A673 (cell line): Measurements from ENCODE around the gene WDR55. TPM values are rescaled to one million over a fixed set of nuclear protein-coding genes. Genes with fewer than 3 reads are reported as not detected.

ENCODE experiments used
- BruUV-seq: library from RNA; stranded (reverse); fragments of 400-500 nt; replicated peaks from 2 replicates; lab custom pipeline; 2021; lab: Mats Ljungman, UMichigan
- CTCF ChIA-PET: fragments of 300-600 bp; sonication (Branson Sonifier 250); formaldehyde crosslinking; loops from one replicate; lab custom pipeline; 2022; ENCODE audit warnings: antibody characterized with exemption; lab: Charles Lee
- POLR2A ChIA-PET: fragments of 300-600 bp; sonication (Branson Sonifier 250); formaldehyde crosslinking; loops from one replicate; lab custom pipeline; 2022; ENCODE audit warnings: antibody characterized with exemption; ENCODE audit not compliant: low non-redundant PET; lab: Charles Lee
- DNase-seq: peaks from one replicate; pipeline ENCODE4 v3.0.0-alpha.2; 2015; ENCODE audit warnings: low spot score
- H3K27ac ChIP-seq: fragments of 200-600 bp; sonication (generic); 2 replicates; pipeline ENCODE4 v1.5.1; 2016; ENCODE audit warnings: mixed run types, low read depth, mild to moderate bottlenecking, mixed read lengths, antibody characterized with exemption, low read length; ENCODE audit not compliant: poor library complexity, severe bottlenecking
- H3K27me3 ChIP-seq: fragments of 200-600 bp; sonication (generic); replicated peaks from 2 replicates; pipeline ENCODE4 v1.6.1; 2017; ENCODE audit warnings: mixed run types, low read depth, mild to moderate bottlenecking, mixed read lengths, antibody characterized with exemption, low read length; ENCODE audit not compliant: insufficient read depth, poor library complexity
- H3K36me3 ChIP-seq: fragments of 200-600 bp; sonication (generic); 2 replicates; pipeline ENCODE4 v1.6.1; 2016; ENCODE audit warnings: mixed run types, mild to moderate bottlenecking, mixed read lengths, antibody characterized with exemption, low read length; ENCODE audit not compliant: insufficient read depth, poor library complexity, severe bottlenecking
- H3K4me1 ChIP-seq: fragments of 200-600 bp; sonication (generic); 2 replicates; pipeline ENCODE4 v1.6.1; 2017; ENCODE audit warnings: mixed run types, mild to moderate bottlenecking, mixed read lengths, antibody characterized with exemption, low read length; ENCODE audit not compliant: insufficient read depth, poor library complexity, severe bottlenecking
- H3K4me3 ChIP-seq: fragments of 200-600 bp; sonication (generic); 2 replicates; pipeline ENCODE4 v1.5.1; 2016; ENCODE audit warnings: low read depth, mixed run types, mild to moderate bottlenecking, mixed read lengths, low read length; ENCODE audit not compliant: poor library complexity, severe bottlenecking
- H3K9me3 ChIP-seq: fragments of 200-600 bp; sonication (generic); 2 replicates; pipeline ENCODE4 v1.6.1; 2016; ENCODE audit warnings: mixed run types, low read depth, mild to moderate bottlenecking, mixed read lengths, antibody characterized with exemption, low read length; ENCODE audit not compliant: poor library complexity, severe bottlenecking
- CTCF ChIP-seq: fragments of 300-800, 200-600 bp; sonication (generic); conservative IDR thresholded peaks from 2 replicates; pipeline ENCODE4 v1.5.1; 2017; ENCODE audit warnings: low read depth, mild to moderate bottlenecking, antibody characterized with exemption, low read length, moderate library complexity, mixed read lengths
- EZH2 ChIP-seq: fragments of 200-600 bp; sonication (generic); IDR thresholded peaks from 2 replicates; pipeline ENCODE4 v1.6.1; 2017; ENCODE audit warnings: borderline replicate concordance, low read depth, mild to moderate bottlenecking, mixed read lengths, antibody characterized with exemption, low read length; ENCODE audit not compliant: poor library complexity, severe bottlenecking
- intact Hi-C: fragments of 100-400 bp; cut with micrococcal nuclease; formaldehyde crosslinking; loops from one replicate; pipeline ENCODE4 v1.10.0; 2022; ENCODE audit not compliant: unreplicated experiment
- total RNA-seq: library from RNA; stranded (reverse); gene quantifications from 2 replicates; pipeline ENCODE4 v1.2.3, GENCODE V29; 2021

The WDR55 gene
- total RNA-seq, 1 experiment from 2014 or later, result 33.2 TPM

DNA sequence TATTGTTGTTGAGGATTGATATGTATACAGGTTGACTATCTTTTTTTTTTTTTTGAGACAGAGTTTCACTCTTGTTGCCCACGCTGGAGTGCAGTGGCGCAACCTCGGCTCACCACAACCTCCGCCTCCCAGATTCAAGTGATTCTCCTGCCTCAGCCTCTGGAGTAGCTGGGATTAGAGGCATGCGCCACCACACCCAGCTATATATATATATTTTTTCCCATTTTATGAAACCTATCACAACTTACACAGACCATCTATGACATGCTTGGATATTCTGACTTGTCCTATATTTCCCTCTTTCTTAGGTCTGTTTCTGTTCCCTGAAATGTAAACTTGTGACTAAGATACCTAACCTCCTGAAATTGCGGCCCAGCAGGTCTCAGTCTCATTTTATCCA is 36.7 kb upstream of the WDR55 start:
- H3K27ac ChIP-seq, result no peak overlapping the region
- no TSS peak for BruUV-seq
- H3K4me1 ChIP-seq, result no peaks in the 10 kb centered on the region
- no peak overlapping the region for H3K4me3 ChIP-seq
- no peaks in the 10 kb centered on the region for H3K36me3 ChIP-seq
- CTCF ChIA-PET, result no interaction called here
- POLR2A ChIA-PET, result no interaction called here
- peaks cover 13% of the 10 kb centered on the region for H3K27me3 ChIP-seq
- TF ChIP-seq CTCF, result no peak
- no peak for TF ChIP-seq EZH2
- intact Hi-C loops, result no loop called here
- H3K9me3 ChIP-seq, result peaks cover 20% of the 10 kb centered on the region
- no peak for DNase-seq

DNA sequence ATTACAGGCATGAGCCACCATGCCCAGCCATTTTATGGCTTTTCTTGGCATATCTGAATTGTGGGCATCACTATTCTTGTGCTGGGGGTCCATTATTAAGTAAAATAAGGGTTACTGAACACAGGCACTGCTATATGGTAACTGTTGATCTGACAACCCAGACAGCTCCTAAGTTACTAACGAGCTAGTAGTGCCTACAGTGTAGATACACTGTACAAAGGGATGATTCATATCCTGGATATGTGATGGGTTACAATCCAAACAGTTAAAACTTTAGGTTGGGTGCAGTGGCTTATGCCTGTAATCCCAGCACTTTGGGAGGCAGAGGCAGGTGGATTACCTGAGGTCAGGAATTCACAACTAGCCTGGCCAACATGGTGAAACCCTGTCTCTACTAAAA is 36.0 kb upstream of the WDR55 start:
- no TSS peak for BruUV-seq
- Histone ChIP-seq H3K9me3 (peaks cover 20% of the 10 kb centered on the region), H3K4me3 (no peak overlapping the region), H3K4me1 (no peaks in the 10 kb centered on the region), H3K36me3 (no peaks in the 10 kb centered on the region), H3K27ac (no peak overlapping the region), H3K27me3 (peaks cover 17% of the 10 kb centered on the region)
- no peak for DNase-seq
- no peak for TF ChIP-seq CTCF
- intact Hi-C loops, result no loop called here
- ChIA-PET CTCF (no interaction called here), POLR2A (no interaction called here)

GRCh38 chr5:140630292-140631035 is 34.2 kb upstream of the WDR55 start:
- TF ChIP-seq EZH2 (no peak), CTCF (no peak)
- H3K36me3 ChIP-seq, result no peaks in the 10 kb centered on the region
- H3K27me3 ChIP-seq, result peaks cover 17% of the 10 kb centered on the region
- ChIA-PET POLR2A (no interaction called here), CTCF (no interaction called here)
- intact Hi-C loops, result no loop called here
- no peak overlapping the region for H3K27ac ChIP-seq
- H3K4me3 ChIP-seq, result no peak overlapping the region
- DNase-seq, result no peak
- H3K9me3 ChIP-seq, result peaks cover 20% of the 10 kb centered on the region
- no TSS peak for BruUV-seq
- H3K4me1 ChIP-seq, result no peaks in the 10 kb centered on the region
